ENCODE data around the gene DACT2. TPM values are rescaled to one million over a fixed set of nuclear protein-coding genes. Genes with fewer than 3 reads are reported as not detected.

DACT2 gene
- total RNA-seq, 1 experiment from 2014 or later, result 4.9 TPM

DNA sequence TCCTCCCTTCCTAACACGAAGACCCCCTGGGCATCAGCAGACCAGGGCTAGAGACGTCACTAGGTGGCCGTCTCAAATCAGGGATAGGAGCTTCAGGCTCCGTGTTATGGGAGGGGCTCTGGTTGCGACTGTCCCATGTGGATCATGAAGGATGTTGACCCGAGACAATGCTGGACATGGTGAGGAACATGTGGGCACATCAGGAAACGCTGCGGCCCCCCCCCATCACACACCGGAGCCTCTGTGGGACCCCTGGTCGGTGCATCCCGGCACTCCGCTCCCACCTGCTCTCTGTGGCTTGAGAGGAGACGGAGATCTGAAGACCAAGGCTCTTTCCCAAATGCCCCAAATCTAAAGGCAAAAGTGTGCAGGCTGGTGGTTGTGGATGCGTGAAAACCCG, 54.2 kb downstream of the DACT2 start (continued):
- TF ChIP-seq TEAD1 (CRISPR knock-in tag; IDR thresholded peaks at IDR 0.05) (no peak), ZNF317 (CRISPR knock-in tag; IDR thresholded peaks at IDR 0.05; ENCODE audit: borderline replicate concordance, low read depth) (no peak), HMGA2 (CRISPR knock-in tag; IDR thresholded peaks at IDR 0.05) (no peak), TP53 (CRISPR knock-in tag; IDR thresholded peaks at IDR 0.05) (no peak), ELF4 (CRISPR knock-in tag; IDR thresholded peaks at IDR 0.05; ENCODE audit: low read depth) (no peak)

DNA sequence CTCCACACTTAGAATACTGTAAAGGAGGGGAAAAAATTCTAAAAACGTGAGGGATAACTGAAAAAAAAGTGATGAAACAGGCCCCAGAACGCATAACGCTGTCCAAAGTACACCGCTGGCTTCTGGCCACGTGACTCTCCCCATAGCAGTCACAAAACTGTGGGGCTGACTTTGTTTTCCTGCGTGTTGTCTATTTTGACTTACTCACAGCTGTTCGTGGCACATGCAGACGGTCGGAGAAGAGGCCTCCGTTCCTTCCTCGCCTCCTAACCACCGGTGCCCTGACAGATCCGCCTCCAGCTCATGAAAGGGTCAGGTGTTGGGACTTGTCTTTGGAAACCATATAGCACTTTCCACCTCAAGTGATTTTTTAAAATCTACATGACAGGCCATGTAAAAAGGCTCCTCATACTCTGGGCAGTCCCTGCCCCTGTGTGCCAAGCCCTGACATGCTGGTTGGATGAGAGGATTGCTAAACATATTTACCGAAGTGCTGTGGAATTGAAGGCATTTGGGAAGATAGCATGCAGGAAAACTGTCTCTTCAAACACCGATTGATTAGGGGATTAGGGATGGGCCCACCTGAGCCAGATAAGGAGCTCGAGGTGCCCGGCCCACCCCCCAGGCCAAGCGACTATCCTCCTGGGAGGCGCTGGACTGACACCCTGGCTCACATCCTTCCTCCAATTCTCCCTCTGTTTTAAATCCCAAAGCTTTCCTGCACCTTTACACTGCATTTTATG, 54.8 kb downstream of the DACT2 start:
- H3K36me3 Mint-ChIP-seq, result no peaks in the 10 kb centered on the region
- CTCF ChIA-PET, result no interaction called here

DNA sequence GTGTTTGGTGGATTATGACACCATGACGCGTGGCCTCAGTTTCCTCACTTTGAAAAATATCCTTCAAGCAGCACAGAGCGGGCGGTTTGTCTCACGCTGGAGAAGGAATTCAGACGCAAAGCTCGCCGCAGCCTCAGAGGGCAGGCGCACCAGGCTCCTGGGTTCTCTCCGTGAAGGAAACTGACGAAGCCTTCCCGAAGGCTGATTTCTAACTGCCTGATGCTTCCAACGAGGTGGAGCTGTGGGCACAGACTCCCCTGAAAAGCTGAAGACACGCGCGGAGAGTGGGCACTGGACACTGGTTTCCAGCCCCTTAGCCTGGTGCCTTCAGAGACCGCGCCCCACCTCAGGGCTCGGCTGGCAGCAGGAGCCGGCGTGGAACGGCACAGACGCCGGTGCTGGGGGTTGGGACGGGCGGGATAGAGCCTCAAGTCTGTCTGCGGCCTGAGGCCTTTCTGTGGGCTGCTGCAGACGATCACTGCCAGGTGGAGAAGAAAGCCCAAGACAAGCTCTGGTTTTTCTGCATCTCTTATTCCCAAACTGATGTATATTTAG, 56.1 kb downstream of the DACT2 start:
- Mint-ChIP-seq H3K4me3 (no peak overlapping the region), H3K27me3 (ENCODE audit: low read depth) (no peaks in the 10 kb centered on the region), H3K4me1 (peaks cover 5% of the 10 kb centered on the region)

More for the DNA sequence above, 54.8 kb downstream of the DACT2 start:
- no peak overlapping the region for H3K4me3 Mint-ChIP-seq
- POLR2A ChIA-PET, result interaction anchor here (0.7 kb wide), 1 partner anchor 879 kb away, joined by 4 read pairs; no protein-coding TSS in a partner anchor
- H3K27ac Mint-ChIP-seq, result no peak overlapping the region
- no peak for TF ChIP-seq SP1 (CRISPR knock-in tag; conservative IDR thresholded peaks at IDR 0.05)
- peak; percentile 66 for TF ChIP-seq GABPB1 (CRISPR knock-in tag; IDR thresholded peaks at IDR 0.05)
- H3K4me1 Mint-ChIP-seq, result peaks cover 5% of the 10 kb centered on the region
- H3K27me3 Mint-ChIP-seq (ENCODE audit: low read depth), result no peaks in the 10 kb centered on the region
- DNase-seq (ENCODE audit: low spot score) (no peak), ATAC-seq (no peak)
- no peaks in the 10 kb centered on the region for H3K9me3 Mint-ChIP-seq

More for the DNA sequence above, 56.1 kb downstream of the DACT2 start:
- DNase-seq (ENCODE audit: low spot score) (no peak), ATAC-seq (no peak)
- Mint-ChIP-seq H3K9me3 (no peaks in the 10 kb centered on the region), H3K27ac (no peak overlapping the region), H3K36me3 (no peaks in the 10 kb centered on the region)
- TF ChIP-seq, protein P1, sequence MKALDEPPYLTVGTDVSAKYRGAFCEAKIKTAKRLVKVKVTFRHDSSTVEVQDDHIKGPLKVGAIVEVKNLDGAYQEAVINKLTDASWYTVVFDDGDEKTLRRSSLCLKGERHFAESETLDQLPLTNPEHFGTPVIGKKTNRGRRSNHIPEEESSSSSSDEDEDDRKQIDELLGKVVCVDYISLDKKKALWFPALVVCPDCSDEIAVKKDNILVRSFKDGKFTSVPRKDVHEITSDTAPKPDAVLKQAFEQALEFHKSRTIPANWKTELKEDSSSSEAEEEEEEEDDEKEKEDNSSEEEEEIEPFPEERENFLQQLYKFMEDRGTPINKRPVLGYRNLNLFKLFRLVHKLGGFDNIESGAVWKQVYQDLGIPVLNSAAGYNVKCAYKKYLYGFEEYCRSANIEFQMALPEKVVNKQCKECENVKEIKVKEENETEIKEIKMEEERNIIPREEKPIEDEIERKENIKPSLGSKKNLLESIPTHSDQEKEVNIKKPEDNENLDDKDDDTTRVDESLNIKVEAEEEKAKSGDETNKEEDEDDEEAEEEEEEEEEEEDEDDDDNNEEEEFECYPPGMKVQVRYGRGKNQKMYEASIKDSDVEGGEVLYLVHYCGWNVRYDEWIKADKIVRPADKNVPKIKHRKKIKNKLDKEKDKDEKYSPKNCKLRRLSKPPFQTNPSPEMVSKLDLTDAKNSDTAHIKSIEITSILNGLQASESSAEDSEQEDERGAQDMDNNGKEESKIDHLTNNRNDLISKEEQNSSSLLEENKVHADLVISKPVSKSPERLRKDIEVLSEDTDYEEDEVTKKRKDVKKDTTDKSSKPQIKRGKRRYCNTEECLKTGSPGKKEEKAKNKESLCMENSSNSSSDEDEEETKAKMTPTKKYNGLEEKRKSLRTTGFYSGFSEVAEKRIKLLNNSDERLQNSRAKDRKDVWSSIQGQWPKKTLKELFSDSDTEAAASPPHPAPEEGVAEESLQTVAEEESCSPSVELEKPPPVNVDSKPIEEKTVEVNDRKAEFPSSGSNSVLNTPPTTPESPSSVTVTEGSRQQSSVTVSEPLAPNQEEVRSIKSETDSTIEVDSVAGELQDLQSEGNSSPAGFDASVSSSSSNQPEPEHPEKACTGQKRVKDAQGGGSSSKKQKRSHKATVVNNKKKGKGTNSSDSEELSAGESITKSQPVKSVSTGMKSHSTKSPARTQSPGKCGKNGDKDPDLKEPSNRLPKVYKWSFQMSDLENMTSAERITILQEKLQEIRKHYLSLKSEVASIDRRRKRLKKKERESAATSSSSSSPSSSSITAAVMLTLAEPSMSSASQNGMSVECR (CRISPR knock-in tag; IDR thresholded peaks at IDR 0.05; ENCODE audit: borderline replicate concordance), result no peak
- TF ChIP-seq GABPB1 (CRISPR knock-in tag; IDR thresholded peaks at IDR 0.05) (no peak), CBFB (CRISPR knock-in tag; IDR thresholded peaks at IDR 0.05; ENCODE audit: low read depth) (no peak), GRHL2 (CRISPR knock-in tag; IDR thresholded peaks at IDR 0.05; ENCODE audit: insufficient replicate concordance, severe bottlenecking) (no peak), ZNF138 (CRISPR knock-in tag; conservative IDR thresholded peaks at IDR 0.05) (no peak), CREB1 (CRISPR knock-in tag; IDR thresholded peaks at IDR 0.05) (no peak), TP53 (CRISPR knock-in tag; IDR thresholded peaks at IDR 0.05) (no peak), EMX1 (CRISPR knock-in tag; IDR thresholded peaks at IDR 0.05) (no peak), TEAD1 (CRISPR knock-in tag; IDR thresholded peaks at IDR 0.05) (no peak), NR3C1 (CRISPR knock-in tag; conservative IDR thresholded peaks at IDR 0.05; ENCODE audit: low read depth) (no peak)
- TF ChIP-seq, protein P2, sequence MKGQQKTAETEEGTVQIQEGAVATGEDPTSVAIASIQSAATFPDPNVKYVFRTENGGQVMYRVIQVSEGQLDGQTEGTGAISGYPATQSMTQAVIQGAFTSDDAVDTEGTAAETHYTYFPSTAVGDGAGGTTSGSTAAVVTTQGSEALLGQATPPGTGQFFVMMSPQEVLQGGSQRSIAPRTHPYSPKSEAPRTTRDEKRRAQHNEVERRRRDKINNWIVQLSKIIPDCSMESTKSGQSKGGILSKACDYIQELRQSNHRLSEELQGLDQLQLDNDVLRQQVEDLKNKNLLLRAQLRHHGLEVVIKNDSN (CRISPR knock-in tag; IDR thresholded peaks at IDR 0.05), result no peak
- TF ChIP-seq, protein P3, sequence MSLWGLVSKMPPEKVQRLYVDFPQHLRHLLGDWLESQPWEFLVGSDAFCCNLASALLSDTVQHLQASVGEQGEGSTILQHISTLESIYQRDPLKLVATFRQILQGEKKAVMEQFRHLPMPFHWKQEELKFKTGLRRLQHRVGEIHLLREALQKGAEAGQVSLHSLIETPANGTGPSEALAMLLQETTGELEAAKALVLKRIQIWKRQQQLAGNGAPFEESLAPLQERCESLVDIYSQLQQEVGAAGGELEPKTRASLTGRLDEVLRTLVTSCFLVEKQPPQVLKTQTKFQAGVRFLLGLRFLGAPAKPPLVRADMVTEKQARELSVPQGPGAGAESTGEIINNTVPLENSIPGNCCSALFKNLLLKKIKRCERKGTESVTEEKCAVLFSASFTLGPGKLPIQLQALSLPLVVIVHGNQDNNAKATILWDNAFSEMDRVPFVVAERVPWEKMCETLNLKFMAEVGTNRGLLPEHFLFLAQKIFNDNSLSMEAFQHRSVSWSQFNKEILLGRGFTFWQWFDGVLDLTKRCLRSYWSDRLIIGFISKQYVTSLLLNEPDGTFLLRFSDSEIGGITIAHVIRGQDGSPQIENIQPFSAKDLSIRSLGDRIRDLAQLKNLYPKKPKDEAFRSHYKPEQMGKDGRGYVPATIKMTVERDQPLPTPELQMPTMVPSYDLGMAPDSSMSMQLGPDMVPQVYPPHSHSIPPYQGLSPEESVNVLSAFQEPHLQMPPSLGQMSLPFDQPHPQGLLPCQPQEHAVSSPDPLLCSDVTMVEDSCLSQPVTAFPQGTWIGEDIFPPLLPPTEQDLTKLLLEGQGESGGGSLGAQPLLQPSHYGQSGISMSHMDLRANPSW (CRISPR knock-in tag; conservative IDR thresholded peaks at IDR 0.05; ENCODE audit: low read depth), result no peak
- TF ChIP-seq, protein P4, sequence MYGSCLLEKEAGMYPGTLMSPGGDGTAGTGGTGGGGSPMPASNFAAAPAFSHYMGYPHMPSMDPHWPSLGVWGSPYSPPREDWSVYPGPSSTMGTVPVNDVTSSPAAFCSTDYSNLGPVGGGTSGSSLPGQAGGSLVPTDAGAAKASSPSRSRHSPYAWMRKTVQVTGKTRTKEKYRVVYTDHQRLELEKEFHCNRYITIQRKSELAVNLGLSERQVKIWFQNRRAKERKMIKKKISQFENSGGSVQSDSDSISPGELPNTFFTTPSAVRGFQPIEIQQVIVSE (CRISPR knock-in tag; IDR thresholded peaks at IDR 0.05; ENCODE audit: borderline replicate concordance), result no peak
- TF ChIP-seq, protein P5, sequence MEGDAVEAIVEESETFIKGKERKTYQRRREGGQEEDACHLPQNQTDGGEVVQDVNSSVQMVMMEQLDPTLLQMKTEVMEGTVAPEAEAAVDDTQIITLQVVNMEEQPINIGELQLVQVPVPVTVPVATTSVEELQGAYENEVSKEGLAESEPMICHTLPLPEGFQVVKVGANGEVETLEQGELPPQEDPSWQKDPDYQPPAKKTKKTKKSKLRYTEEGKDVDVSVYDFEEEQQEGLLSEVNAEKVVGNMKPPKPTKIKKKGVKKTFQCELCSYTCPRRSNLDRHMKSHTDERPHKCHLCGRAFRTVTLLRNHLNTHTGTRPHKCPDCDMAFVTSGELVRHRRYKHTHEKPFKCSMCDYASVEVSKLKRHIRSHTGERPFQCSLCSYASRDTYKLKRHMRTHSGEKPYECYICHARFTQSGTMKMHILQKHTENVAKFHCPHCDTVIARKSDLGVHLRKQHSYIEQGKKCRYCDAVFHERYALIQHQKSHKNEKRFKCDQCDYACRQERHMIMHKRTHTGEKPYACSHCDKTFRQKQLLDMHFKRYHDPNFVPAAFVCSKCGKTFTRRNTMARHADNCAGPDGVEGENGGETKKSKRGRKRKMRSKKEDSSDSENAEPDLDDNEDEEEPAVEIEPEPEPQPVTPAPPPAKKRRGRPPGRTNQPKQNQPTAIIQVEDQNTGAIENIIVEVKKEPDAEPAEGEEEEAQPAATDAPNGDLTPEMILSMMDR (IDR thresholded peaks at IDR 0.05), result no peak
- TF ChIP-seq, protein P6, sequence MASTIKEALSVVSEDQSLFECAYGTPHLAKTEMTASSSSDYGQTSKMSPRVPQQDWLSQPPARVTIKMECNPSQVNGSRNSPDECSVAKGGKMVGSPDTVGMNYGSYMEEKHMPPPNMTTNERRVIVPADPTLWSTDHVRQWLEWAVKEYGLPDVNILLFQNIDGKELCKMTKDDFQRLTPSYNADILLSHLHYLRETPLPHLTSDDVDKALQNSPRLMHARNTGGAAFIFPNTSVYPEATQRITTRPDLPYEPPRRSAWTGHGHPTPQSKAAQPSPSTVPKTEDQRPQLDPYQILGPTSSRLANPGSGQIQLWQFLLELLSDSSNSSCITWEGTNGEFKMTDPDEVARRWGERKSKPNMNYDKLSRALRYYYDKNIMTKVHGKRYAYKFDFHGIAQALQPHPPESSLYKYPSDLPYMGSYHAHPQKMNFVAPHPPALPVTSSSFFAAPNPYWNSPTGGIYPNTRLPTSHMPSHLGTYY (CRISPR knock-in tag; IDR thresholded peaks at IDR 0.05), result no peak
- POLR2A ChIA-PET, result no interaction called here
- CTCF ChIA-PET, result no interaction called here
